Stimulated activated CD8-positive, alpha-beta memory T cell treated with anti-CD3 and anti-CD28 coated beads, Interleukin-15, amount 100 ng/mL, for 48 hours (primary cell): Measurements from ENCODE around the gene RAPGEF1.

Experiments used
- DNase-seq, 2 donors: peaks; one replicate each; pipeline ENCODE4 v3.0.0-alpha.2; 2020; ENCODE audit warnings: low read depth in 2 of 2

RAPGEF1 gene

DNA sequence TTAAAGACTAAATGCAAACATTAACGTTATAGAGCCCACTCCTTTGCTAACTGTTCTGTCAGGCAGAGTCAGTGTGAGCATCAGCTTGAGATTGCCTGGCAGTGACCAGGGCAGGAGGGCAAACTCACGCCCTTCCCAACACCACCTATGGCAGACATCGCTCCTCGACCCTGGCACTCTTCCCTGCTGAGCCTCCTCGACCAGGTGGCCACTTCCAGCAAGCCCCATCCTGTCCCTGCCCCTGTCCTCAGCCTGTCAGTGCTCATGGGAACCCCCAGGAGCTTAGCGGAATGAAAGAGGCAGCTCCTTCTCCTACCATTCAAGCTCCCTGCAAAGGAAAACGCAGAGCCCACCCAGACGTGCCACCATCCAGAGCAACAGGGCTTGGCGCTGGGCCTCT, 152.5 kb downstream of the RAPGEF1 start:
- DNase-seq: no peak

DNA sequence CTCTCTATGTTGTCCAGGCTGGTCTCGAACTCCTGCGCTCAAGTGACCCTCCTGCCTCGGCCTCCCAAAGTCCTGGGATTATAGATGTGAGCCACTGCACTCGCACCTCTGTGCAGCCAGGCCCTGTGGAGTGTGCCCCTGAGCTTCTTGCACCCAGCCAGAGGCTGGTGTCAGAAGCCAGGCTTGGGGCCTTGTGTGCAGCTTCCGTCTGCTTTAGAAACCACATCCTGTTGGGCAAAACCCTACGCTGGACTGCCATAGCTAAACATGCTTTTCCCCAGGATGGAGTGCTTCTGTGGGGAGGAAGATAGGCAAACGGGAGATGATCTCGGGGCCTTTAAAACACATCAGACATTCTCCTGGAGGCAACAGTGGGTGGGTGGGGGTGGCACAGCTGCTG, 154.5 kb downstream of the RAPGEF1 start:
- DNase-seq: peak; percentile 21 to 22

DNA sequence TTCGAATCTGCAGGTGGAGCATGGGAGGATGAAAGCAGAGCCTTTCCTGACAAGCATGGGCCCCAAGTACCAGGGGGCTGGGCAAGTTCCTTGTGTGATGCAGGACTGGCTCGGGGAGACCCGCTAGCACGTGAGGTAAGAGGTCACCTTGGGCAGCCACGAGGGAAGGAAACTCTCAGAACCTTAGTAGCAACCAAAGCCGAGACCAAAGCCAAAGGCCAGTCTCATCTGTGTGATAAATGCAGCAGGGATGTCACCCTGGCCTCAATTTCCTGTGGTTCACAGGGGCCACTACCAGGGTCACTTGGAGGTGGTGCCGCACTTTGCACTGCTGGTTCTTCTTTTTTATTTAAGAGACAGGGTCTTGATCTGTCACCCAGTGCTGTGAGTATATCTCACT, 155.0 kb downstream of the RAPGEF1 start:
- no peak for DNase-seq

DNA sequence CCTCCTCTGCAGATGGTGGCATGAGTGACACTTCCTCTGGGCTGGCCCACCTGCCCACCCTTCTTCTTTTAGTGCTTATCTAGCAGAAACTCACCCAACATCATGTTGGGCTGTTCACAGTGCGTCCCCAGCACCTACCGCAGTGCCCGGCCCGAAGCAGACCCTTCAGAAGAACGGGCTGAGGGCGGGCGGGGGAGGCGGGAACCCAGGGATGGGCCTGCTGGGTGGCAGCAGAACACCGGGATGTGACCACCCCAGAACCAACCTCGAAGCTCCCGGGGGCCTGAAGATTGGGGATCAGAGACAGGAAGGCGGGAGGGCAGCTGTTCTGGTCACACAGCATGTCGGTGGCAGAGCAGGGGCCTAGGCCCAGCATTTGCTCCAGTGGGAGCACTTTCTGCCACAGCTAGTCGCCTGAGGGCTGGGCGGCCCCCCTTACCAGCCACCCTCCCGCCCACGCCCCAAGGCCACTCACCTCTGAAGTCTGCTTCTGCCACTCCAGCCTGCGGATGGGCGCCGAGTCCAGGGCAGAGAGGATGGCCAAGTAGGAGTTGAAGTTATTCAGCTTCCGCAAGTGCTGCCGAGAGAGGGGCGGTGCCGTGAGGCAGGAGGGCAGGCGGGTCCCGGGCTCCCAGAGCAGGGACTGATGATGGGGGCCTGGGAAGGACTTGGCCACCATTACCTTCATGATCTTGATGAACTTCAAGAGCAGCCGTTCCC, 155.9 kb downstream of the RAPGEF1 start:
- no peak for DNase-seq

DNA sequence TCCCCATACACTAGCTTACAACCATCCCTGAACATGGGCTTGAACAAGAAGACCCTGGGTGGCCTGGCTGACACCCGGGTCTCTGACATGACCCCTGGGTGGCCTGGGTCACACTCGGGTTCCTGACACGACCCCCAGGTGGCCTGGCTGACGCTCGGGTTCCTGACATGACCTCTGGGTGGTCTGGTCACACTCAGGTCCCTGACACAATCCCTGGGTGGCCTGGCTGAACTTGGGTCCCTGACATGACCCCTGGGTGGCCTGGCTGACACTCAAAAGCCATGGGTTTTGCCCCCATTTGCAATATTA, 156.6 kb downstream of the RAPGEF1 start:
- DNase-seq: no peak

DNA sequence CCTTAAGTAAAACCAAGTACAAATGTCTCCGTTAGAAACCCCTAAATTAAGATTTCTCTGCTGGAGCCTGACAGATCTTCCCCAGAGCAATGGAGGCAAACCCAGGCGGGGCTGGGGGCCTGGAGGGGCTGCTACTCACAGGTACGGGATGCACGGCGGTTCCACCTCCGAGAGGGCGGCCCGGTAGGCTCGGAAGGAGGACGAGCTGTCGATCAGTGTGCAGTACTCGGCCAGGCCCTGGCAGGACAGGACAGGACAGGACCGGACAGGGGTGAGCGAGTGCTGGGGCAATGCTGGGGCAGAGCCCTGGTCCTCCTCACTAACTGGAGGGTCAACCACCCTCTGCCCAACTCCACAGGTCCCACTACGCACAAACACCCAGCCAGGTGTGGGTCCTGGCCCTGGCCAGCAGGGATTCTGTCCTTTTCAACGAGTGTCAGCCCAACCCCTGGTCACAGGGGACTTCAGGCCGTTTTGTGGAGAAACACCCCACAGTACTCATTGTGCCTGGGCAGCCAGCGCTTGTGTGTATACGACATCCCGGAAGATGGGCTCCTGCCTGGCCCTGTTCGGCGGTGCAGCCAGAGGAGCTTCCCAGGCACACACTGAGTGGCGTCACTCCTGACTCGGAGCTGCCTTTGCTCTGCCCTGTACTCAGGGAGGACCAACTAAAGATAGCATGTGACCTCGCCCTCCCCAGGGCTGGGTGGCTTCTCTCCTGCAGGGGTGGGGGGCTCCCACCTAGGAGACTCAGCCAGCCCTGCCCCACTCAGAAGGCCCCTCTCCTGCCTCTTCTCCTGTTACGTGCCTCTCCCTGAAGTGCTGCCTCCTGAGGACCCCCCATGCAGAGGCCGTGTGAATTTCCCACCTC, 157.2 kb downstream of the RAPGEF1 start:
- DNase-seq: no peak

DNA sequence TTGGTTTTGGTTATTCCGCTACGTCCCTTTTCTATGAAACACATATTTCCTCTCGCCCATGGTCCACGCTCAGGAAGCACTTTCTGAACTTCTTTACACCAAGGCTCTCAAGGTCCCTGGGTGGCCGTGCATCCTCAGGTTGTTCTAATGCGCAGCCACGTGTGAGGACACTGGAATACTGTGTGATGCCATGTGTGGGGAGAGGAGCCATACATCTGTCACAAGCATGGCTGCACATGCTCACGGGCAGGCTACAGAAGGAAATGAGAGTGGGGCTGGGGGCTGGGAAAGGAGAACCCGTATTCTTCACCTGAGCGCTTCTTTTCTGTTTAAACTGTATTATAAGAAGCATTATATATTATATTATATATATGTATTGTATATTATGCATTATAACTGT, 157.8 kb downstream of the RAPGEF1 start:
- no peak for DNase-seq

DNA sequence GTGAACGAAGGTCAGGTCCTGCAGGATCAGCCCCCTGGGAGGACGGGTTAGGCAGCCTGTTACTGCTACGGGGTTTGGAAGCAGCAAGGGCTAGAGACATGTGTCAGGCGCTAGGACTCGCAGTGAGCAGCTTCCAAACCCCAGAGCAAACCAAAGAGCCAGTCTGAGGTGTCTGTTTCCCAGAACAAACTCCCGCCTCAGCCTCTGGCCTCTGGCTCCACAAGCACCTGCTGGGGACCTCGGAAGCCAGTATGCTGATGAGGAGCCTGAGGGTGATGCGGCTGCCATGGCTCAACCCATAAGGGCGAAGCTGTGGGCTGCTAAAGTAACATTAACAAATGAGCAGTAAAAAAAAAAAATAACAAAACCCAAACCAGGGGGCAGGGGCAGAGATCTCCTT, 159.5 kb downstream of the RAPGEF1 start:
- DNase-seq: no peak

DNA sequence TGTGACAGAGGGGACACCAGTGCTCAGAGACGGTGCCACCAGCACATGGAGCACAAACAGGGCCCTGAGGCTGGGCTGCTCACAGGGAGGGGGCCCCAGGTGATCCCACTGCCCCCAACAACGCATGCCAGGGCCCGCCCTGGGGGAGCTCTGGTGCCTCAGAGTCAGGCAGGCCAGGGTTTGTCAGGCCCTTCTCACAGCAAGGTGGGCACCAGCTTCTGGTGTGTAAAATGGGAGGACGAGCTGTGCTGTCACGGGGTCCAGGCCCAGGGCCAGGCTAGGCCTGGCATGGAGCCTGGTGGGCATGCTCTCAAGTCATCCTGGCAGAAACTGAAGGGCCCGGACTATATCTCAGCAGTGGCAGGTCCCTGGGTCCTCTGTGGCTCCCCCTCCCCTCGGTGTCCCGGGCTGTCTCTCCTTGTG, 160.1 kb downstream of the RAPGEF1 start:
- no peak for DNase-seq

DNA sequence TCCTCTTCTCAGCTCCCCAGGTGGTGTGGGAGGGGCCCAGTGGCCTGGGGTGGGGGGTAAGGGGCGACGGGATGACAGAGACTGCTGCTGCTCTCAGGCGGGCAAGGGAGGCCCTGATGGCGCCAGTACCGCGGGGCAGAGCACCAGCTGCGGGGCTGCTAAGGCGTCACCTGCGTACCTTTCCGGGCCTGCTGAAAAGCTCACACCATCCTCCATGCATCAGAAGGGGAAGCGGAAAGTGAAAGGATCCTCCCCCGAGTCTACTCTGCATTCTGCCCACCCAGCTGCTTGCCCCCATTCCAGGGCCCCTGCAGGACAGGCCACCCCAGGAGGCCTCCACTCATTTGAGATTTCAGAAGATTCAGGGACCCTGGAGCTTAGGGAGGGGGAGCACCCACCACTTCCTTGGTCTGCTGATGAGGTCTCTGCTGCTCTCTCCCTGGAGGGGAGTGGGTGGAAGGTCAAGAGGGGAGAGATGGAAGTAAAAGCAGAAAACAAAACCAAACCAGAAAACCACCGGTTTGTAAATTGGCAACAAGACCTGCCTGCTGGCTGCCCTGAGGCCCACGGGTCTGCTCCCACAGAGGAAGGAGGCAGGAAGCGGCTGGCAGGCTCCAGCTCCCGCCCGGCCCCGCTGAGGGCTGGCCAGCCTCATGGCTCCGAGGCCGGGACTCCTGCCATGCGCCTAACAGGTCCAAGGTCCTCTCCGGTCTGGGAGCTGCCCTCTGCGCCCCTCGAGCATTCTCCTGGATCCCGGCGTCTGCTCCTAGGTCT, 161.0 kb downstream of the RAPGEF1 start:
- peak; percentile 19 to 32 for DNase-seq

DNA sequence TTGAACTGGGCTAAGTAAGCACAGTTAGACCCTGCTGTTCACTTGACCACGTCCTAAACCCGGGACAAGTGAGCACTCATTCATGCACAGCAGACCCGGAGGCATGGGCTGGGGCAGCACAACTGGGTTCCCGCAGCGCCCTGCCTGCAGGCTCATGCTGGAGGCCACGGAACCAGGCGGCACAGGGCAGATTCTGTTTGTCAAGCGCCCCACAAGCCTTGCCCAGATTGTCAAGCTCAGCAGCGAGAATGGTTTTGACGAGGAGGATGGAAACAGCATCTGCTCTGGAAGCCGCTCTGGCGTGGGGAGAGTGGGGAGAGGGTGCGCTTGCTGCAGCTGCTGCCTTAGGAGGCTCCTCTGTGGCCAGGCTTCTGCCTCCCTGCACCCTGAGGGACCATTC, 161.9 kb downstream of the RAPGEF1 start:
- no peak for DNase-seq

DNA sequence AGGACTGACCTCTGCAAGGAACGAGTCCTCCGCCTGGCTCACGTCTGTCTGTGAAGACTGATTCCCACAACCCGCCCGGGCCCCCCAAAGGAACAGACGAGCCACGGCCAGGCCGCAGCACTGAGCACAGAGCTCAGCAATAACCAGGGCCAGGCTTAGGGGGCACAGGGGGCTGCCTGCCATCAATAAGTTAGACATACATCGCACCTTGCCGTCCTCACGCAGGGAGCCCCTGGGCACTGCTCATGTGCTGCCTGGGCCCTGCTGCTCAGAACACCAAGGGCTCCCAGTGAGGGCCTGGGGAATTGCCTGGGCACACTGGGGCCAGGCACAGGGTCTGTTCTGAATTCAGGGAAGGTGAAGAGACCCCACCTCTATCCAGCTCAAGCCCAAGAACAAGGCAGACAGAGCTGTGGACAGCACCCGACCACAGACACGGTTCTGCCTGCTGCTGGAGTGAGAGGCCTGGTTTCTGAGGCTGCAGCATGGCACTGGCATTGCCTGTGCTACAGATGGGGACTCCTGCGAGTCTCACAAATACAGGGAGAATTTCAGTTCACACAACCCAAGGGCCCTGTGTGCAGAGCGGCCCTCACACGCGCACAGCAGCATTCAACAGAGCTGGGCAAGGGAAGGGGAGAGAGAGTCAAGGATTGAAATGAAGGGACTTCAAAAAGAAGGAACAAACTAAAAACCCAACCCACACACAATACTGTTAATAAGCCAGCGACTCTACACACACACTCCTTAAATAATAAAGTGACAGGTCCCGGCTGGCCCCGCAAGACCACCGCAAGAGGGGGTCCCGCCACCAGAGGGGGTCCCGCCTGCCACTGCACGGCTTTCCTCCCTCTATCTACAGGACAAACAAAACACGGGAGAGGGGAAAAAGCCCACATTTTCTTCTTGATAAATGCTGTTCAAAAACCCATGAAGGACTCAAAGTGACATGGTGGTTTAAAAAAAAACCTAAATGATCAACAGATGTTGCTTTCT, 162.6 kb downstream of the RAPGEF1 start:
- no peak for DNase-seq

DNA sequence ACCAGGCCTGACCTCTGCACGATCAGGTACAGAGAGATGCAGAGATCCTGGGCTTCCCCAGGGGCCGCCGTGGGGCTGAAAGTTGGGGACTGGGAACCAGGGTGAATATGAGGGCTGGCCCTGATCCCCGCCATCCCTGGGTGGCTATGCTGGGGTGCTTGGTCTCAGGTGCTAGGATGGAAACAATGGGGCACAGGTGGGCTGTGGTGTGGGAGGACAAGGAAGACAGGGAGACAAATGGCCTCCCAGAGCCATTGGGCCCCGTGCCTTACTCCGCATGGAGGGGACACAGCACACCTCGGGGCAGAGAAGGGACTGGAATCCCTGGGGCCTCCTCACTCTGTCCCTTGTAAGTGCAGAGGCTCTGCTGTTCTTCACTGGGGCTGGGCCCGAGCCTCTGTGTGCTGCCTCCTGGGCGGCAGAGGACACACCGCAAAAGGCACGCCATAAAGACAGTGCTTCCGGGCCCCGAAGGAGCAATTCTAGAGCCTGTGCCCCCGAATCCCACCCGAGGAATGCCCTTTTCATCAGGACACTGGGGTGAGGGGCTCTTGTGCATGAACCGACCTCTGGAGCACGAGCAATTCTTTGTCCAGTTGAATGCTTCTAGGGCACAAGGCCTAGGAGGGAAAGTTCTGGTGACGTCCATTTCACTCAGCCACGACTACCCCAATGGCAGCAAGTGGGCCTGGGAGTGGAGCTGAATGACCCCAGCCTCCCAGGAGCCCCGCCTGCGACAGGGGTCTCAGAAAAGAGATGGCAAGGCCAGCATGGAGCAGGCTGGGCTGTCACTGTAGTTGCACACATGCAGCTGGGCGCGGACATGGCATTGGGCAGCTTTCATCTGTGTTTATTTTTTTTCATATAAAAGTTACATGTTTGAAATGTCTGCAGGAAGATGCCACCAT, 163.7 kb downstream of the RAPGEF1 start:
- no peak for DNase-seq

DNA sequence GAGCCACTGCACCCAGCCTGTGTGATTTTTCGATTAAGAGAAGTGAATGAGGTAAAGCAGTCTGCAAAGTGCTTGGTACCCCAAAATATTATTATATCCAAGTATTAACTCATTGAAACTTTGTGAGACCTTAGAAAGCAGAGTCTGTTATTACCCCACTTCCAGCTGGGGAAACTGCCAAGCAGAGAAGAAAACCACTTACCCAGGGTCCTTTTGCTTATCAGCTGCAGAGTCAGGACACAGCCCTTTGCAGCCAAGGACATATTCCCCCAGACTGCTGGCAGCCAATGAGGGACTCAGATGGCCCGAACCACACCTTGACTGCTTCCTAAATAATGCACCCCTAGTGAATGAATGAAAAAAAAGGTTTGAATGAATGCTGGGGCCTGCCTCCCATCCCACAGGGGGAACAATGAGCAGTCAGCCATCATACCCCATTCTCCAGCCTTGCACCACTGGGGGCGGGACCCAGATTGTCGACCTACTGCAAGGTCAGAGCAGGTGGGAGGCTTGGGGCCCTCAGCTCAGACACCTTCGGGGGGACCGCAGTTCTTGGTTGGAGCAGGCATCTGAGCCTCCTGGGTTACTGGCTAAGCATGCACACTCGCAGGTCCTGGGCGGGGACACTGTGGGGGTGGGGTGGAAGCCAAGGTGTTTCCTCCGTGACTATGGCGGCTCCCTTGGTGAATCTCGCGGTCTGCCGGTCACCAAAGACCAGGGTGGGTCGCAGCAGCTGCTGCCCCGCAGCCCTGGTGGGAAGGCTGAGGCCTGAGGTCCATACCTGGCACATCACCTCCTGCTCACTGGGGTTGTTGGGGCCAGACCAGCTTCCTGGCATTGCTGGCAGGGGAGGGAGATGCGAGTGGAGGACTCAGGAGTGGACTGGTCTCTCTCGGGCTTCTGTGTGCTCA, 164.9 kb downstream of the RAPGEF1 start:
- no peak for DNase-seq

DNA sequence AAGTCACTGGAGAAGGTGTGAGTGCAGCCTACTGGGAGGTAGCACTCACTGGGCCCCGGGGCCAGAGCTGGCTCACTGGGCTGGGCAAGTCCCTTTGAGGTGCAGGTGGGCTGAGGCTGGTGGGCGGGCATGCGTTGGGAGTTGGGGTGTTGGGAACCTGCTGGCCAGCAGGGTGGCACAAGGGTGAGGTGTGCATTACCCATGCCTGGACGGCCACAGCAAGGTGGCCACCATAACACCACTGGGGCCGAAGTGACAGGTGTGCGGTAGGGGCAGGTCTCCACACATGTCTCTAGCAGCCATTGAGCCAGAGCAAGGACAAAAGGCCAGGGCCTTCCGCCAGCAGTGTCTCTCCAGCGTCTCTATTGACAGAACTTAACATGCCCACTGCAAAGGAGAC, 172.0 kb downstream of the RAPGEF1 start:
- DNase-seq: no peak

DNA sequence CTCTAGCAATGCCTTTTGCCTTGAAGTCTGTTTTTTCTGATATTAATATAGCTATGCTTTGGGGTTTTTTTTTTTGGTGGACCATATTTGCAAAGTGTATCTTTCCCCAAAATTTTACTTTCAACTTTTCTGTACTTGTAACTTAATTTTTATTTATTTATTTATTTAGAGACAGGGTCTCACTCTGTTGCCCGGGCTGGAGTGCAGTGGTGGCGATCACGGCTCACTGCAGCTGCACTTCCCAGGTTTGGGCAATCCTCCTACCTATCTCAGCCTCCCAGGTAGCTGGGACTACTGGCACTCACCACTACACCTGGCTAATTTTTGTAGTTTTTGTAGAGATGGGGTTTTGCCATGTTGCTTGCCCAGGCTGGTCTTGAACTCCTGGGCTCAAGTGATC, 173.7 kb downstream of the RAPGEF1 start:
- DNase-seq: no peak

DNA sequence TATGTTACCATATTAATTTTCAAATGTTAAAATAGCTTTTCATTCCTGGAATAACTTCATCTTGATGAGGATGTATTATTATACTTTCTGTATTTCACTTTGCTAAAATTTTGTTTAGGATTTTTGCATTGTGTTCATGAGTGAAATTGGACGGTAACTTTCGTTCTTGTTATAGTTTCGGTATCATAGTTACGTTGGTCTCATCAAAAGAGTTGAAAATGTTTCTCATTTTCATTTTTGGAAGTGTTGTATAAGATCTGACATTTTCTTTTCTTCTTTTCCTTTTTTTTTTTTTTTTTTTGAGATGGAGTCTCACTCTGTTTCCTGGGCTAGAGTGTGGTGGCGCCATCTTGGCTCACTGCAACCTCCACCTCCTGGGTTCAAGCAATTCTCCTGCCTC, 174.5 kb downstream of the RAPGEF1 start:
- no peak for DNase-seq

DNA sequence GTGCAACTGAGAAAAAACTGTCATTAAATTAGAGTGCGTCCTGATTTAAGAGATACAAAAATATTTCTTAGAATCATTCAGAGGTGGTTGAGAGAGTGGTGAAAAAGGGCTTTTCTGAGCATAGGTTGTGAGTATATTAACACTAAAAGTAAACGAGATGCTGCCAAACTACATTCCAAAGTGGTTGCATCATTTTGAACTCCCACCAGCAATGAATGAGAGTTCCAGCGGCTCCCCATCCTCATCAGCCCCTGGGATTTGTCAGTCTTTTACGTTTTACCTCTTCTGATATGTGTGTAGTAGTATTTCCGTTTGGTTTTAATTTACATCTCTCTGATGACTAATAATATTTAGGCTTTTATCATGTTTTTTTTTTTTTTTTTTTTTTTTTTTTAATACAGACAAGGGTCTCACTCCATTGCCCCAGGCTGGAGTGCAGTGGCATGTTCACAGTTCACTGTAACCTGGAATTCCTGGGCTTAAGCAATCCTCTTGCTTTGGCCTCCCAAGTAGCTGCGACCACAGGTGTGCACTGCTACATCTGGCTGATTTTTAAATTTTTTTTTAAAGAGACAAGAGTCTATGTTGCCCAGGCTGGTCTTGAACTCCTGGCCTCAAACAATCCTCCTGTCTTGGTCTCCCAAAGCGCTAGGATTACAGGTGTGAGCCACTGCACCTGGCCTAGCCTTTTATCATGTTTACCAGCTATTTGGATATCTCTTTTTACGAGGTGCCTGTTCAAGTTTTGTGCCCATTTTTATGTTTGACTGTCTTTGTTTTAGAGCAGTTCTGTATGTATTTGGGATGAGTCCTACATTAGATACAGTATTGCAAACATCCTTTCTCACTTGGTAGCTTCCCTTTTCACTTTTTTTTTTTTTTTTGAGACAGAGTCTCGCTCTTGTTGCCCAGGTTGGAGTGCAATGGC, 177.6 kb downstream of the RAPGEF1 start:
- no peak for DNase-seq
